Measurements from ENCODE around the gene ERV3-1.
"Not testable (repeated sequence)": the region's sequence is repeated elsewhere in the genome, so short reads cannot be mapped to it uniquely, and the experiment has no call there.

ERV3-1 gene

GRCh38 chr7:65006094-65006992 lies at the start of gene ERV3-1:
Gene ERV3-1 (minus strand): TSS chr7:65006687. CDS start chr7:64993026, 13,661 bp downstream.
- DNase-seq: peak; percentile 93

- not testable (repeated sequence) for DNase-seq
Observed at GRCh38 chr7:65055786-65056185, 49.3 kb upstream of the ERV3-1 start.

- DNase-seq: not testable (repeated sequence)
Observed at GRCh38 chr7:65054466-65054994, 48.0 kb upstream of the ERV3-1 start.

- DNase-seq: not testable (repeated sequence)
Observed at GRCh38 chr7:65051654-65052053, 45.2 kb upstream of the ERV3-1 start.

GRCh38 chr7:65051139-65051538 lies 44.7 kb upstream of the ERV3-1 start:
- DNase-seq: not testable (repeated sequence)

- not testable (repeated sequence) for DNase-seq
Observed at GRCh38 chr7:65046329-65046728, 39.8 kb upstream of the ERV3-1 start.

GRCh38 chr7:65045589-65045988 lies 39.1 kb upstream of the ERV3-1 start:
- not testable (repeated sequence) for DNase-seq

- peak; percentile 16 for DNase-seq
Observed at GRCh38 chr7:65038767-65039166, 32.3 kb upstream of the ERV3-1 start.

GRCh38 chr7:65037740-65038688 lies 31.5 kb upstream of the ERV3-1 start:
- DNase-seq: peak; percentile 97

- DNase-seq: peak; percentile 80
Observed at GRCh38 chr7:65036526-65036925, 30.0 kb upstream of the ERV3-1 start.

- DNase-seq: not testable (repeated sequence)
Observed at GRCh38 chr7:65035469-65035868, 29.0 kb upstream of the ERV3-1 start.

GRCh38 chr7:65034120-65034782 lies 27.8 kb upstream of the ERV3-1 start:
- DNase-seq: peak; percentile 39

- DNase-seq: not testable (repeated sequence)
Observed at GRCh38 chr7:65033391-65033790, 26.9 kb upstream of the ERV3-1 start.

- DNase-seq: not testable (repeated sequence)
Observed at GRCh38 chr7:65025023-65025422, 18.5 kb upstream of the ERV3-1 start.

- DNase-seq: not testable (repeated sequence)
Observed at GRCh38 chr7:65020978-65021377, 14.5 kb upstream of the ERV3-1 start.

- DNase-seq: not testable (repeated sequence)
Observed at GRCh38 chr7:65009881-65010280, 3.4 kb upstream of the ERV3-1 start.

- DNase-seq: not testable (repeated sequence)
Observed at GRCh38 chr7:65009394-65009793, 2.9 kb upstream of the ERV3-1 start.

GRCh38 chr7:65007036-65007435 lies 549 bp upstream of the ERV3-1 start:
- DNase-seq: peak; percentile 7

- DNase-seq: no peak
Observed at GRCh38 chr7:65004575-65004974, 1.9 kb downstream of the ERV3-1 start.

- DNase-seq: no peak
Observed at GRCh38 chr7:65002972-65003585, 3.4 kb downstream of the ERV3-1 start.

GRCh38 chr7:65001291-65001814 lies 5.1 kb downstream of the ERV3-1 start:
- no peak for DNase-seq
